H9 (cell line): ENCODE data around the gene HAGHL. TPM values are rescaled to one million over a fixed set of nuclear protein-coding genes. Genes with fewer than 3 reads are reported as not detected.

ENCODE experiments used
- DNase-seq: peaks from one replicate; pipeline ENCODE4 v3.0.0-alpha.2; 2017
- H2AFZ ChIP-seq: one replicate; pipeline ENCODE4 v1.6.1; 2013; ENCODE audit warnings: mild to moderate bottlenecking, low read length, control low read depth, moderate library complexity
- H2AK5ac ChIP-seq: 2 replicates; pipeline ENCODE4 v1.6.1; 2013; ENCODE audit warnings: low read length, control low read depth, mixed read lengths; ENCODE audit not compliant: insufficient read length
- H2BK120ac ChIP-seq: one replicate; pipeline ENCODE4 v1.6.1; 2013; ENCODE audit warnings: low read depth, mild to moderate bottlenecking, low read length, control low read depth, inconsistent platforms; ENCODE audit not compliant: poor library complexity, severe bottlenecking
- H2BK12ac ChIP-seq: 2 replicates; pipeline ENCODE4 v1.6.1; 2013; ENCODE audit warnings: low read length, control low read depth, mixed read lengths, low read depth; ENCODE audit not compliant: insufficient read length
- H2BK15ac ChIP-seq: 2 replicates; pipeline ENCODE4 v1.6.1; 2013; ENCODE audit warnings: low read depth, low read length, control low read depth
- H2BK20ac ChIP-seq: one replicate; pipeline ENCODE4 v1.6.1; 2013; ENCODE audit warnings: low read depth, mild to moderate bottlenecking, low read length, control low read depth, inconsistent platforms; ENCODE audit not compliant: poor library complexity, severe bottlenecking
- H2BK5ac ChIP-seq: 2 replicates; pipeline ENCODE4 v1.6.1; 2013; ENCODE audit warnings: low read length, control low read depth, mixed read lengths; ENCODE audit not compliant: insufficient read length
- H3K14ac ChIP-seq: 2 replicates; pipeline ENCODE4 v1.6.1; 2013; ENCODE audit warnings: low read length, control low read depth; ENCODE audit not compliant: insufficient read depth
- H3K18ac ChIP-seq: 2 replicates; pipeline ENCODE4 v1.6.1; 2013; ENCODE audit warnings: low read depth, mild to moderate bottlenecking, mixed read lengths, low read length, control low read depth; ENCODE audit not compliant: insufficient read length
- H3K23ac ChIP-seq: 2 replicates; pipeline ENCODE4 v1.6.1; 2013; ENCODE audit warnings: low read length, control low read depth, mixed read lengths, low read depth; ENCODE audit not compliant: insufficient read length
- H3K23me2 ChIP-seq: 2 replicates; pipeline ENCODE4 v1.6.1; 2013; ENCODE audit warnings: low read depth, mild to moderate bottlenecking, mixed read lengths, low read length, control low read depth; ENCODE audit not compliant: insufficient read length, poor library complexity, severe bottlenecking
- H3K27ac ChIP-seq: 2 replicates; pipeline ENCODE4 v1.5.1; 2013; ENCODE audit warnings: low read length, control low read depth, mixed read lengths, low read depth; ENCODE audit not compliant: insufficient read length
- H3K27me3 ChIP-seq: 2 replicates; pipeline ENCODE4 v1.6.1; 2013; ENCODE audit warnings: low read length, control low read depth, inconsistent platforms; ENCODE audit not compliant: insufficient read depth
- H3K4ac ChIP-seq: 2 replicates; pipeline ENCODE4 v1.6.1; 2013; ENCODE audit warnings: low read depth, mild to moderate bottlenecking, control low read depth, inconsistent platforms, low read length, moderate library complexity
- H3K4me1 ChIP-seq: 2 replicates; pipeline ENCODE4 v1.6.1; 2013; ENCODE audit warnings: low read length, control low read depth, inconsistent platforms; ENCODE audit not compliant: insufficient read depth
- H3K4me2 ChIP-seq: 2 replicates; pipeline ENCODE4 v1.6.1; 2013; ENCODE audit warnings: low read length, control low read depth, mixed read lengths; ENCODE audit not compliant: insufficient read length, insufficient read depth
- H3K56ac ChIP-seq: 2 replicates; pipeline ENCODE4 v1.6.1; 2013; ENCODE audit warnings: low read depth, mild to moderate bottlenecking, mixed read lengths, low read length, control low read depth; ENCODE audit not compliant: insufficient read length
- H3K79me1 ChIP-seq: 2 replicates; pipeline ENCODE4 v1.6.1; 2013; ENCODE audit warnings: low read depth, mild to moderate bottlenecking, moderate library complexity, low read length, control low read depth, inconsistent platforms; ENCODE audit not compliant: insufficient read depth, poor library complexity, severe bottlenecking
- H3K79me2 ChIP-seq: 2 replicates; pipeline ENCODE4 v1.6.1; 2013; ENCODE audit warnings: low read length, control low read depth, inconsistent platforms; ENCODE audit not compliant: insufficient read depth
- H3K9ac ChIP-seq: 2 replicates; pipeline ENCODE4 v1.6.1; 2013; ENCODE audit warnings: low read length, control low read depth, mixed read lengths; ENCODE audit not compliant: insufficient read length; ENCODE audit errors: extremely low read depth
- H3K9me3 ChIP-seq: one replicate; pipeline ENCODE4 v1.6.1; 2013; ENCODE audit warnings: low read depth, low read length, inconsistent platforms; ENCODE audit not compliant: control insufficient read depth
- H3T11ph ChIP-seq: one replicate; pipeline ENCODE4 v1.6.1; 2013; ENCODE audit warnings: mild to moderate bottlenecking, low read length, control low read depth, inconsistent platforms
- H4K20me1 ChIP-seq: one replicate; pipeline ENCODE4 v1.6.1; 2013; ENCODE audit not compliant: control insufficient read depth, insufficient read length, insufficient read depth
- H4K5ac ChIP-seq: 2 replicates; pipeline ENCODE4 v1.6.1; 2013; ENCODE audit warnings: low read depth, mild to moderate bottlenecking, mixed read lengths, low read length, control low read depth; ENCODE audit not compliant: insufficient read length
- H4K8ac ChIP-seq: replicated peaks from 2 replicates; pipeline ENCODE4 v1.6.1; 2013; ENCODE audit warnings: low read length, control low read depth, mixed read lengths, low read depth; ENCODE audit not compliant: insufficient read length
- H4K91ac ChIP-seq: 2 replicates; pipeline ENCODE4 v1.6.1; 2013; ENCODE audit warnings: low read depth, mild to moderate bottlenecking, moderate library complexity, mixed read lengths, low read length, control low read depth; ENCODE audit not compliant: insufficient read length
- H3K27ac Mint-ChIP-seq, 3 experiments: 2 replicates in 2 of 3; 3 replicates in 1 of 3; pipeline ENCODE4 v1.8.0; 2020 to 2021; ENCODE audit warnings: mixed read lengths in 3 of 3, mild to moderate bottlenecking in 1 of 3, moderate library complexity in 1 of 3
- H3K27me3 Mint-ChIP-seq: 2 replicates; pipeline ENCODE4 v1.8.0; 2021; ENCODE audit warnings: low read depth, mild to moderate bottlenecking, moderate library complexity, mixed read lengths
- H3K36me3 Mint-ChIP-seq, 3 experiments: 2 replicates in 2 of 3; 3 replicates in 1 of 3; pipeline ENCODE4 v1.8.0; 2020 to 2021; ENCODE audit warnings: low read depth in 3 of 3, mixed read lengths in 3 of 3; ENCODE audit not compliant: insufficient read depth in 1 of 3
- H3K4me1 Mint-ChIP-seq, 2 experiments: 2 replicates each; pipeline ENCODE4 v1.8.0; 2020; ENCODE audit warnings: mixed read lengths in 2 of 2
- H3K4me3 Mint-ChIP-seq, 2 experiments: 2 replicates in 1 of 2; 3 replicates in 1 of 2; pipeline ENCODE4 v1.8.0; 2020 to 2021; ENCODE audit warnings: mild to moderate bottlenecking in 2 of 2, mixed read lengths in 2 of 2, moderate library complexity in 1 of 2
- H3K9me3 Mint-ChIP-seq, 2 experiments: 2 replicates in 1 of 2; 3 replicates in 1 of 2; pipeline ENCODE4 v1.8.0; 2020; ENCODE audit warnings: mild to moderate bottlenecking in 2 of 2, mixed read lengths in 2 of 2, moderate library complexity in 1 of 2
- WGBS: extraction: QIAGEN DNeasy Blood & Tissue Kit; methylation state at CpG from one replicate; pipeline ENCODE4 v1.1.7; 2013; ENCODE audit warnings: missing lambda C conversion rate, low lambda C conversion rate, mixed read lengths; ENCODE audit not compliant: insufficient read length; ENCODE audit errors: extremely low coverage; 5-methylcytosine and 5-hydroxymethylcytosine counted together
- total RNA-seq: library from RNA; stranded (reverse); gene quantifications from 2 replicates; pipeline ENCODE4 v1.2.1, GENCODE V29; 2021
- TF ChIP-seq, protein P1 (sequence below): fragments of 200-600 bp; sonication (generic); conservative IDR thresholded peaks from 3 replicates; pipeline ENCODE4 v1.8.0; 2021; ENCODE audit warnings: antibody characterized with exemption, mild to moderate bottlenecking

Gene HAGHL
- total RNA-seq, 1 experiment from 2014 or later: 25.2 TPM

DNA sequence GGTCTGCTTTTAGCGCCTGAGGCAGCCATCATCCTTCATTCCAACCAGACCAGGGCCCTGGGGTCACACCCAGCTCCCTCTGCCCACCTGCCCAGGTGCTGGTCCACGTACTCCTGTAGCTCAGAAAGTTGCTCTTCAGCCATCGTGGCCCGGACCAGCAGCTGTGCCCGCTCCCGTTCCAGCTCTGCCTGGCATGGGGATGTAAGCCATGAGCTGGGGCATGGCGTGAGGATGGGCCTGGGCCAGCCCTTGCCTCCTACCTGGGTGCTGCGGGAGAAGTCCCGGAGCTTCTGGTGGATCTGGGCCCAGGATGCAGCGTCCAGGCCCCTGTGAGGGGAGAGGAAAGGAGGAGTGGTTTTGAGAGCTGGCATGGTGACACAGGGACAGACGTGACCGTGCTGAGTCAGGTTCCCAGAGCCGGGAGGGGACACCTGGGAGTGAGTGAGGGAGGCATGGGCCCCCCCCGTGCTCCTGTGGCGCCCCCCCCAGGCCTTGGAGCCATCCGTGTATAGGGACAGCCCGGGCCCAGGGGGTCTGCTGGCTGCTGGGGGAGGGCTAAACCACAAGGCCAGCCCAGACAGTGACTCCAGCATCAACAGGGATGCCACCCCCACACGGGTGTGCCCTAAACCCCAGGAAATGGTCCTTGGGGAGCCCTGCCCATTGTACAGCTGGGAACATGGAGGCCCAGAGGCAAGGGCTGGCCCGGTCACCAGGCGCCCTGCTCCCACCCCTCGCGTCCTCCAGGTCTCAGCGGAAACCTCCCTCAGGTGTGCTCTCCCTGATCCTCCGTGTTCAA lies 3.9 kb upstream of the HAGHL start:
- Histone ChIP-seq H2BK20ac (no peak overlapping the region), H3K9ac (no peak overlapping the region), H2AFZ (no peak overlapping the region), H3K23me2 (peaks cover 9% of the 10 kb centered on the region), H2BK12ac (no peak overlapping the region), H3K79me2 (no peaks in the 10 kb centered on the region), H3K27ac (no peak overlapping the region), H3K27me3 (no peaks in the 10 kb centered on the region), H4K5ac (no peak overlapping the region), H3K14ac (no peak overlapping the region; the same call in 1 of the 2 replicates), H3K9me3 (no peaks in the 10 kb centered on the region), H3K18ac (no peak overlapping the region), H3K4ac (no peak overlapping the region), H3K56ac (no peak overlapping the region), H3T11ph (no peak overlapping the region), H4K91ac (no peak overlapping the region), H2BK120ac (no peak overlapping the region), H3K79me1 (no peaks in the 10 kb centered on the region), H2AK5ac (no peak overlapping the region), H3K4me1 (no peaks in the 10 kb centered on the region), H4K20me1 (no peaks in the 10 kb centered on the region), H2BK15ac (no peak overlapping the region), H3K4me2 (no peak overlapping the region), H3K23ac (no peak overlapping the region), H2BK5ac (no peak overlapping the region), H4K8ac (no peak overlapping the region)
- peaks cover 0 to 5% (median 3%) of the 10 kb centered on the region in 3 experiments; a peak in 1 of 7 replicates for H3K36me3 Mint-ChIP-seq
- no CpG with 5 or more reads among the region's 24 CpGs for WGBS
- H3K4me1 Mint-ChIP-seq: peaks cover 8 to 18% of the 10 kb centered on the region in 2 experiments
- H3K27ac Mint-ChIP-seq: no peak overlapping the region
- TF ChIP-seq, protein P1, sequence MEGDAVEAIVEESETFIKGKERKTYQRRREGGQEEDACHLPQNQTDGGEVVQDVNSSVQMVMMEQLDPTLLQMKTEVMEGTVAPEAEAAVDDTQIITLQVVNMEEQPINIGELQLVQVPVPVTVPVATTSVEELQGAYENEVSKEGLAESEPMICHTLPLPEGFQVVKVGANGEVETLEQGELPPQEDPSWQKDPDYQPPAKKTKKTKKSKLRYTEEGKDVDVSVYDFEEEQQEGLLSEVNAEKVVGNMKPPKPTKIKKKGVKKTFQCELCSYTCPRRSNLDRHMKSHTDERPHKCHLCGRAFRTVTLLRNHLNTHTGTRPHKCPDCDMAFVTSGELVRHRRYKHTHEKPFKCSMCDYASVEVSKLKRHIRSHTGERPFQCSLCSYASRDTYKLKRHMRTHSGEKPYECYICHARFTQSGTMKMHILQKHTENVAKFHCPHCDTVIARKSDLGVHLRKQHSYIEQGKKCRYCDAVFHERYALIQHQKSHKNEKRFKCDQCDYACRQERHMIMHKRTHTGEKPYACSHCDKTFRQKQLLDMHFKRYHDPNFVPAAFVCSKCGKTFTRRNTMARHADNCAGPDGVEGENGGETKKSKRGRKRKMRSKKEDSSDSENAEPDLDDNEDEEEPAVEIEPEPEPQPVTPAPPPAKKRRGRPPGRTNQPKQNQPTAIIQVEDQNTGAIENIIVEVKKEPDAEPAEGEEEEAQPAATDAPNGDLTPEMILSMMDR: no peak
- DNase-seq: no peak
- H3K9me3 Mint-ChIP-seq: no peaks in the 10 kb centered on the region
- peaks cover 27% of the 10 kb centered on the region for H3K27me3 Mint-ChIP-seq
- no peak overlapping the region for H3K4me3 Mint-ChIP-seq
